ENCODE results near the gene CST9L.

Gene CST9L

DNA sequence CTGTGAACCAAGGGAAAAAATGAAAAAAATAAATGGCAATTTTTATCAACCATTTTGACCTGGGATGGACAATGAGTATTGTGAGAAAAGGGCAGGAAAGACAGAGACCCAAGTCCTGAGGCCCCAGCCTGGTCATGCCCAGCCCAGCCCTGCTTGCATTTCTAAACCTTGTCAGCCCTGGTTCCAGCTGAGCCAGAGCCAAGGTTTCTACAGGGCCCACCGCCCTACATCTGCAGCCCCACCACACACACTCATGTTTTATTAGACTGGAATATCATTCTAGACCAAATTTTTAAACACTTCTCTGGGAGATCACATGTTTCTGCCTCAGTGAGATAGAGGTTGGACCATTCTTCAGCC lies 667 bp upstream of the CST9L start:
- H3K9me3 Mint-ChIP-seq: peaks cover 3% of the 10 kb centered on the region
- no peaks in the 10 kb centered on the region for H3K27me3 Mint-ChIP-seq
- H3K27ac Mint-ChIP-seq: no peak overlapping the region
- ATAC-seq: peak; percentile 16
- H3K4me1 Mint-ChIP-seq: no peaks in the 10 kb centered on the region
- no peaks in the 10 kb centered on the region for H3K36me3 Mint-ChIP-seq
- no peak overlapping the region for H3K4me3 Mint-ChIP-seq

DNA sequence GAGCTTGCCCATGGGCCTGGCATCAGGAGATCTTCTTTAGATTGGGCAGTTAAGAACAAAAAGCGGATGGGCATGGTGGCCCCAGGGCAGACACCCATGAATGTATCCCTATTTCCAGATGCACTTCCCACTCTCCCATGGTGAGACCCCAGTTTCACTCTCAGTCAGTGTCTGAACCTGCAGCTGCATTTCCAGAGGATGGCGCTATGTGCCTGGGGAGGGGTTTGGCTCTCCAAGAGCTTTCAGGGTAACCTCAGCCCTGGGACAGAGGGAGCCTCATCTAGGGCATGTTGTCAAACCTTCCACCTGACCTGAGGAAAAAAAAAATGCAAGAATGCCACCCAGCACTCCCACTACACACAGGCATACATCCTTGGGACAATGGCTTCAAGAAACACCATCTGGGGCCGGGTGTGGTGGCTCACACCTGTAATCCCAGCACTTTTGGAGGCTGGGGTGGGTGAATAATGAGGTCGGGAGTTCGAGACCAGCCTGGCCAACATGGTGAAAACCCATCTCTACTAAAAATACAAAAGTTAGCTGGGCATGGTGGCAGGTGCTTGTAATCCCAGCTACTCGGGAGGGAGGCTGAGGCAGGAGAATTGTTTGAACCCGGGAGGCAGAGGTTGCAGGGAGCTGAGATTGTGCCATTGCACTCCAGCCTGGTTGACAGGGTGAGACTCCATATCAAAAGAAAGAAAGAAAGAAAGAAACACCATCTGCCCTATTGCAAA lies 1.9 kb downstream of the CST9L start:
- Mint-ChIP-seq H3K4me1 (no peaks in the 10 kb centered on the region), H3K27ac (no peak overlapping the region), H3K9me3 (no peaks in the 10 kb centered on the region), H3K4me3 (no peak overlapping the region), H3K36me3 (no peaks in the 10 kb centered on the region), H3K27me3 (no peaks in the 10 kb centered on the region)
- ATAC-seq: no peak

DNA sequence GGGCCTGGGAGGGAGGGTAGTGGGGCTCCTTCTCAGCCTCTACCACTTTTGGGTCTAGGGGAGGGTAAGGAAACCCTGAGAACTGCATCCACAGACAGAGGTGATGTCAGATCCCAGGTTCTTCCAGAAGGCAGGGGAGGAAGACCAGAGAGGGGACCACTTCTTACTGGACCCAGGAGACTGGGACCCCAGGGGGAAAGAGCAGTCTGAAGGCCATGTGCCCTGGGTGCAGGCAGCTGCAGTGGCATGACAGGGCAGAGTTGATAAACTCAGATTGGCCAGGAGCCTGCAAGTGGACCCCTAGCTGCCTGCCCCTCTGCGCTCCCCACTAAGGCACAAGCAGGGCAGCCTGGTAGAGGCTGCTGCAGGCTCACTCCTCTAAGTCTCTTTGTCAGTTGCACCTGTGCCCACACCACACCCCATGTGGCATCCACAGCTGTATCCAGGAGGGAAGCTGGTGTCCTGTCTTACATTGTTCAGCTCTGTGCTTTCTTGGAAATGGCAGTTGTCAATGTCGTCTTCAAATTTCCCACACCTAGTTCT lies 2.7 kb downstream of the CST9L start:
- no peaks in the 10 kb centered on the region for H3K9me3 Mint-ChIP-seq
- no peak overlapping the region for H3K27ac Mint-ChIP-seq
- no peak overlapping the region for H3K4me3 Mint-ChIP-seq
- no peaks in the 10 kb centered on the region for H3K4me1 Mint-ChIP-seq
- H3K27me3 Mint-ChIP-seq: no peaks in the 10 kb centered on the region
- no peaks in the 10 kb centered on the region for H3K36me3 Mint-ChIP-seq
- ATAC-seq: no peak

DNA sequence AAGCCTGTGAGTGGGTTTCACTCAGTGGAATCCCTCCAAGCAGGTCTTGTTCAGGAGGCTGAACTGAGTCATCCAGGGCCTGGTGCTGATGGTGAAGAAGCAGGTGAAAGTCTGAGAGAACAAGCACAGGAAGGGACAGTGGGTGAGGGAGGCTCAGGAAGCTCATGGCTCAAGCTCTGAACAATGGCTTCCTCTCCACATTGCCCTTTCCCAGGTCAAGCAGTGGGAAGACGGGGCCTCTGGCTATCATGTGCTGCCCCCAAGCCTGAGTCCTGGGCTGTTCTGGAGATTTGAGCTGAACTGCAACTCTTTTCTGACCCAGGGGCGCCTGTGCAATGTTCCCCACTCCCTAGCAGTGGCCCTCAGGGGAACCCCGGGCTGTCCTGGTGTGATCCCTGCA lies 3.4 kb downstream of the CST9L start:
- no peak for ATAC-seq
- H3K4me1 Mint-ChIP-seq: no peaks in the 10 kb centered on the region
- no peak overlapping the region for H3K4me3 Mint-ChIP-seq
- peaks cover 3% of the 10 kb centered on the region for H3K9me3 Mint-ChIP-seq
- peaks cover 5% of the 10 kb centered on the region for H3K36me3 Mint-ChIP-seq
- no peak overlapping the region for H3K27ac Mint-ChIP-seq
- no peaks in the 10 kb centered on the region for H3K27me3 Mint-ChIP-seq

DNA sequence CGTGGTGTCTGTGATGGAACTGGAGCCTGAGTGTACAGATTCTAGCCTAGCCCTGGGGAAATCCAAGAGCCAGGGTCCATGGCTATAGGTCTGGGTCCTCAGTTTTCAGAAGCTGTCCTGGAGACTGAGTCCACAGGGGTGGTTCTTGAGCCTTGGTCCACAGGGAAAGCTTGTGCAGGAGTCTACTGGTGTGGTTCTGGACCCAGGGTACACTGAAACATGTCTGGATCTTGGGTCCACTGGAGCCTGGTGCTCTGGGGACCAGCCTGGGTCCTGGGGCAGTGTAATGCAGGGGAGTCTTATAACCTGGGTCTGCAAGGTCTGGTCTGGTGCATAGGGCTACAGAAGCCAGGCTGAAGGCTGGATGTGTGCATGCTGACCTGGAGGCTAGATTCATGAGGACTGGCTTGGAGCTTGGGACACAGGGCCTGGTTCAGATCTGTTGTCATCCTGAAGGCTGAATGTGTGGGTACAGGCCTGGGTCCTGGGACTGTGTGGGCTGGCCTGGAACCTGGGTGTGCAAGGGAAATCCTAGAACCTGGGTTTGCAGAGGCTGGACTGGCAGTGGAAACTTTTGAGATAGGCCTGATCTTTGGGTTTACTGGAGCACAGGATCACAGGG lies 5.5 kb downstream of the CST9L start:
- Mint-ChIP-seq H3K36me3 (peaks cover 5% of the 10 kb centered on the region), H3K9me3 (peaks cover 12% of the 10 kb centered on the region), H3K27ac (no peak overlapping the region), H3K4me1 (no peaks in the 10 kb centered on the region), H3K4me3 (no peak overlapping the region), H3K27me3 (no peaks in the 10 kb centered on the region)
- ATAC-seq: no peak

DNA sequence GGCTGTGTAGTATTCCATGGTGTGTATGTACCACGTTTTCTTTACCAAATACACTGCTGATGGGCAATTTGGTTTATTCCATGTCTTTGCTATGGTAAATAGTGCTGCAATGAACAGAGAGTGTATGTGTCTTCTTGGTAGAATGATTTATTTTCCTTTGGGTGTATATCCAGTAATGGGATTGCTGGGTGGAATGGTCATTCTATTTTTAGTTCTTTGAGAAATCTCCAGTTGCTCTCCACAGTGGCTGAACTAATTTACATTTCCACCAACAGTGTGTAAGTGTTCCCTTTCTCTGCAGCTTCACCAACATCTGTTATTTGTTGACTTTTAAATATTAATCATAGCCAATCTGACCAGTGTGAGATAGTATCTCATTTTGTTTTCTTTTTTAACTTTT lies 13.9 kb downstream of the CST9L start:
- Mint-ChIP-seq H3K4me1 (no peaks in the 10 kb centered on the region), H3K27ac (no peak overlapping the region), H3K36me3 (no peaks in the 10 kb centered on the region), H3K9me3 (peaks cover 15% of the 10 kb centered on the region), H3K27me3 (no peaks in the 10 kb centered on the region), H3K4me3 (no peak overlapping the region)
- ATAC-seq: no peak

DNA sequence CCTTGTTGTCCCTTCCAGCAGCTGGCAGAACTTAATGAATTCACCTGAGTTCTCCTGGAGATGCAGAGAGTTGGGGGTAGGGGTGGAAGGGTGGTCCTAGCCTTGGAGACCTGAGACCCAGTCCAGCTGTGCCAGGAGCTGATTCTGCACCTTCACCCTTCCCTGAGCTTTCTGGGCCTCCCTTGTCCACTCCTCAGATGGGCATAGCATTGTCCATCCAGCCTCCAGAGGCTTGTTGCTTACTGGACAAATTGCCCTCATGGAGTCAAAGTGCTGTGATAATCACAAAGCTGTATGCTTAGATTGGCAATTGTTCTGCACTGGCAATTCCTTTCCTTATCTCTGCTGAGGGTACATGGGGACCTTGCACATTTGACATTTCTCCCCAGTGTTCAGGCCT lies 16.5 kb downstream of the CST9L start:
- no peaks in the 10 kb centered on the region for H3K36me3 Mint-ChIP-seq
- H3K4me1 Mint-ChIP-seq: no peaks in the 10 kb centered on the region
- no peaks in the 10 kb centered on the region for H3K9me3 Mint-ChIP-seq
- H3K27ac Mint-ChIP-seq: no peak overlapping the region
- no peaks in the 10 kb centered on the region for H3K27me3 Mint-ChIP-seq
- no peak overlapping the region for H3K4me3 Mint-ChIP-seq
- no peak for ATAC-seq

DNA sequence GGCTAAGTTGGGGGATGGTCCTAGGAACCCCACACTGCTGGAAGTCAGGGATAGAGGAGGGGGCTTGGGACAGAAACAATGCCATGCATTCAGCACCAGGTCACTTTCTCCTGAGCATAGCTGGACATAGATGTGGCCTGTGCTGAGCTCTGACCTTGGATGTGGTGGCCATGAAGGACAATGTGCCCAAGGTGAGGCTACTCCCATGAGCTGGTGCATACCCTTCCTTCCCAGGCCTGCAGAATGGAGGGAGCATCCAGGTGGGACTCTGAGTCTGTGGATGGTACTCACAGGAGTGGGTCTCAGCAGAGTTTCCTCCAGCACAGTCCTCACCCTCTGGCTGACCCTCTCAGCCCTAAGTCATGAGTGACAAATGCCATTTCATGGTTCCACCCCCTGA lies 16.9 kb downstream of the CST9L start:
- no peaks in the 10 kb centered on the region for H3K27me3 Mint-ChIP-seq
- no peak overlapping the region for H3K27ac Mint-ChIP-seq
- no peaks in the 10 kb centered on the region for H3K9me3 Mint-ChIP-seq
- H3K36me3 Mint-ChIP-seq: no peaks in the 10 kb centered on the region
- ATAC-seq: no peak
- H3K4me1 Mint-ChIP-seq: no peaks in the 10 kb centered on the region
- H3K4me3 Mint-ChIP-seq: no peak overlapping the region

DNA sequence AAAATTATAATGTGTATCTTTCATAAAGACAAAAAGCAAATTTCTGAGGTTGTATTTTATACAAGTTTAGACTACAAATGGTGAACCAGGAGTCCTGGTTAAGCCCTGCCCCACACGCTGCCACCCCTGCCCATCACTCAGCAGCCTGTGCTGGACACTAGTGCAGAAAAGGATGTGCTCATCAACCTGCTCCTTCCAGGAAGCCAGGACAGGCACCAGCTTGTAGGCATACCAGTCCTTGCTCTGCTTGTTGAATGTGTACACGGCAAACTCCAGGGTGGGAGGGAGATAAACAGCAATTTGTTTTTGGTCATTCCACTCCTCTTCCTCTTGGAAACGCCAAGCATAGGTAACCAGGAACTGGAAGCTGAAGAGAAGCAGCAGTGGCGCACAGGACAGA lies 18.1 kb downstream of the CST9L start:
- Mint-ChIP-seq H3K36me3 (no peaks in the 10 kb centered on the region), H3K27ac (no peak overlapping the region), H3K4me1 (no peaks in the 10 kb centered on the region), H3K4me3 (no peak overlapping the region), H3K9me3 (no peaks in the 10 kb centered on the region), H3K27me3 (no peaks in the 10 kb centered on the region)
- ATAC-seq: no peak

DNA sequence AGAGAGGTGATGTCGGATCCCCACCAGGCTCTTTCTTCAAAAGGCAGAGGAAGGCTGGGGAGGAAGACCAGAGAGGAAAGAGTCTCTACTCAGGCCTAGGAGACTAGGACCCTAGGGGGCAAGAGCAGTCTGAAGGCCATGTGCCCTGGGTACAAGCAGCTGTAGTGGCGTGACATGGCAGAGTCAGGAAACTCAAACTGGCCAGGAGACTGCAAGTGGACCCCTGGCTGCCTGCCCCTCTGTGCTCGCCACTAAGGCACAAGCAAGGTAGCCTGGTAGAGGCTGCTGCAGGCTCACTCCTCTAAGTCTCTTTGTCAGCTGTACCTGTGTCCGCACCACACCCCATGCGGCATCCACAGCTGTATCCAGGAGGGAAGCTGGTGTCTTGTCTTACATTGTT lies 19.9 kb downstream of the CST9L start:
- Mint-ChIP-seq H3K4me1 (no peaks in the 10 kb centered on the region), H3K27ac (no peak overlapping the region), H3K4me3 (no peak overlapping the region), H3K27me3 (no peaks in the 10 kb centered on the region), H3K36me3 (no peaks in the 10 kb centered on the region), H3K9me3 (no peaks in the 10 kb centered on the region)
- ATAC-seq: no peak

DNA sequence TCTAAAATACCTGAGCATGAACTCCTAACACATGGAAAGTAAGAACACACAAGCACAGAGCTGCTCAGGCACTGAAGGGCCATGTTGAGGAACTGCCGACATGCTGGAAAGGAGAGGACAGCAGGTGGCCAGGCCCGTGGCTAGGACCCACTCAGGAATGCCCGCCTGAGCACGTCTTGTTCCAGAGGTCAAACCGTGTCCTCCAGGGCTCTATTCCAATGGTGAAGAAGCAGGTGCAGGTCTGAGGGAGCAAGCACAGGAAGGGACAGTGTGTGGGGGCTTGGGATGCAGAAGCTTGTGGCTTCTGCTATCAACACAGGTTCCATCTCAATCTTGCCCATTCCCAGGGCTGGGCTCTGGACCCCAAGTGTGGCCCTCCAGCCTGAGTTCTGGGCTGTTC lies 20.7 kb downstream of the CST9L start:
- Mint-ChIP-seq H3K4me3 (no peak overlapping the region), H3K9me3 (no peaks in the 10 kb centered on the region), H3K36me3 (no peaks in the 10 kb centered on the region), H3K4me1 (no peaks in the 10 kb centered on the region), H3K27me3 (no peaks in the 10 kb centered on the region), H3K27ac (no peak overlapping the region)
- no peak for ATAC-seq

DNA sequence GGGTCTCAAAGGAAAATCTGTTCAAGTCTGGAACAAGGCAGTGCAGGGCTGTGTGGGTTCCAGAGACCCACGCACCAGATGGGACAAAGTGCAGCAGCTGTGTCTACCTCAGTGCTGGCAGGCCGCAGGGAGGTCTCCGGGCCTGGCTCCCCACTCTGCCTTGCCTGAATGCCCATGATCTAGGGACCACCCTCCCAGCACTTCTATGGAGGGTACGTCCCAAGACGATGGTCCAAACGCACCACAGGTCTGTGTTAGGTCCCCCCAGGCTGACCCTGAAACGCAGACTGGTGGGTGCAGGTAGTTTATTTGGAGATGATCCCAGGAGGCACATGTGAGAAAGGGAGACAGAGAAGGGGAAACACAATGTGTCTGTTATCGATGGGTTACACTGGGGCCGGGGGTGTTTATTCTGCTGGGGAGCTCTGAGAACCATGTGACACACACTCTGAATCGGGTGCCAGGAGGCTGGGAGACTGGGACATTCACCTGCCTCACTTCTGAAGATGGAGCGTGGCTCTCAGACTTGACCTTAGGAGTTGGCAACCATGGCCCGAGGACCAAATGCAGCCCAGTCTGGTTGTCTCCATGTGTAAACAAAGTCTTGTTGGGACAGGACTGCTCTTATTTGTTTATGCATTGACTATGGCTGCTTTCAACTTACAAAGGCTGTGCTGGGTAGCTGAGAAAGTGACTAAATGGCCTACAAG lies 21.7 kb downstream of the CST9L start:
- no peak for ATAC-seq
- H3K36me3 Mint-ChIP-seq: no peaks in the 10 kb centered on the region
- H3K4me1 Mint-ChIP-seq: no peaks in the 10 kb centered on the region
- H3K9me3 Mint-ChIP-seq: no peaks in the 10 kb centered on the region
- H3K4me3 Mint-ChIP-seq: no peak overlapping the region
- no peaks in the 10 kb centered on the region for H3K27me3 Mint-ChIP-seq
- H3K27ac Mint-ChIP-seq: no peak overlapping the region

DNA sequence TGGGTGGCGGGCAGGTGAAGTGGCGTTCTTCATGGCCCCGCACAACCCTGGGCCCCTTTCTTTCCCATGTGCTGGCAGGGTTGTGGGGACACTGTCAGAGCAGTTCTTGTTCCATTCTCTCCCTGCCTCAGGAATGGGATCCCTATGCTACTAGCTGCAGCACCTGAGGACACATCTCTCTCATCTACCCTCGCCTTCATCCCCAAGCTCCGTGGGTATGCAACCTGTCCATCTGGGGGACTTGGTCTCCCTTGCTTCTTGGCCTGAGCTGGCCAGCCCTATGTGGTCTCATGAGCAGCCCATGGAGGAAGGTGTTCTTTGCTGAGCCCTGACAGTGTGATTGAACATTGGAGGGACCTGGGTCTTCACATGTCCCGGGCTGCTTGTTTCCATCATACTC lies 24.2 kb downstream of the CST9L start:
- Mint-ChIP-seq H3K4me3 (no peak overlapping the region), H3K27me3 (peaks cover 4% of the 10 kb centered on the region), H3K9me3 (no peaks in the 10 kb centered on the region), H3K36me3 (no peaks in the 10 kb centered on the region), H3K4me1 (no peaks in the 10 kb centered on the region), H3K27ac (no peak overlapping the region)
- ATAC-seq: no peak

DNA sequence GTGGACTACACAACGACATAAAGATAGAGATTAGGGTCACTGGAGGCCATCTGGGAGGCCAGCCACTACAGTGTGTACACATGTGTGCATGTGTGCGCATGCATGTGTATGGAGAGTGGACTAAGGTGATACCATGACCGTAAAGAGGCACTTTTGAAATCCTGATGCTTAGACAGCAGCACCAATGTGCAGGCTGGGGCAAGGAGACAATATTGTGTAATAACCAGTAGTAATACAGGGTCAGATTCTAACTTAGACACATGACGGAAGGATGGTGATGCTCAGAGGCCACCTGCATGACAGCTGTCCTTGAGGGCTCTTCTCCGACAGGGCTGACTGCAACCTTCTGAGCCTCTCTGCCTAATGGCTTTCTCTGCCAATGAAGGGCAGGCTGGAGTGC lies 25.5 kb downstream of the CST9L start:
- peaks cover 15% of the 10 kb centered on the region for H3K27me3 Mint-ChIP-seq
- H3K4me3 Mint-ChIP-seq: no peak overlapping the region
- H3K9me3 Mint-ChIP-seq: no peaks in the 10 kb centered on the region
- no peaks in the 10 kb centered on the region for H3K4me1 Mint-ChIP-seq
- peak; percentile 28 for ATAC-seq
- no peak overlapping the region for H3K27ac Mint-ChIP-seq
- no peaks in the 10 kb centered on the region for H3K36me3 Mint-ChIP-seq

DNA sequence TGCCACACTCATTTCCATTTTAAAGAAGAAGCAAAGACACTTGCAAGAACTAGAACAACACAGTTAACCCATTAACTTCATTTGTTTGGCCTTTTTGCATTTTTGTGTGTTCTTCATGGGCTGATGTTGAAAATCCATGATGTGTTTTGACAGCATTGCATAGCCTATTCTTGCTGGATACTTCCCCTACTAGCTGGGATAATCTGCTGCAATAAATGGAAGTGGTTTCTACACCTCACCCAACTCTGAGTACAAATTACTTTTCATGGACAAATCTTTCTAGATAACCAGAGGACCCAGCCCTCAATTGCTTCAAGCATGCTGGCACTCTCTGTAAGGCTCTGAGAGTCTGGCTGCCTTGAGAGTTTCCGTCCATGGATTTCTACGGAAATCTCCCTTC lies 26.5 kb downstream of the CST9L start:
- no peak for ATAC-seq
- Mint-ChIP-seq H3K9me3 (no peaks in the 10 kb centered on the region), H3K27ac (no peak overlapping the region), H3K27me3 (peaks cover 15% of the 10 kb centered on the region), H3K4me1 (no peaks in the 10 kb centered on the region), H3K36me3 (no peaks in the 10 kb centered on the region), H3K4me3 (no peak overlapping the region)

DNA sequence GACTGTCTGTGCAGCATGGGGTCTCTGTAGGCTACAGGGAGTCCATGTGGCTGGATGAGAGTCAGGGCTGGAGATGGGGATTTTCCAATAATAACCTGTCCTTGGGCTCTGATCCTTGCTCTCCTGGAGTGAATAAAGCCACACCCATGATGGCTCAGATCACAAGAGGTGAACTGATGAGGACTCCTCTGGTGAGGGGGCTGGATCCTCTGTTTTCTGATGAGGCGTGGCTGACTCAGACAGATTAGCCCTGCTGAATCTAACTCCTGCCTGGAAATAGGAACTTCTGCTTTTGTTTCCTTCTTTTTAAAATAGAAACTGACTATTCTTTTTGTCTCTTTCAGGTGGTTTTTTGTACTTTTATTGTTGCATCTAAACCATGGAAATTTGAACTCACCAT lies 27.0 kb downstream of the CST9L start:
- peaks cover 15% of the 10 kb centered on the region for H3K27me3 Mint-ChIP-seq
- no peak for ATAC-seq
- no peaks in the 10 kb centered on the region for H3K9me3 Mint-ChIP-seq
- H3K27ac Mint-ChIP-seq: no peak overlapping the region
- H3K4me1 Mint-ChIP-seq: no peaks in the 10 kb centered on the region
- no peak overlapping the region for H3K4me3 Mint-ChIP-seq
- H3K36me3 Mint-ChIP-seq: no peaks in the 10 kb centered on the region

Measured in stimulated activated memory B cell treated with anti-CD40 and anti-IgM and Interleukin-4, amounts not matched to agents 10 μg/mL and 1 μg/mL and 100 μg/mL, for 72 hours (primary cell).